GM13976 (cell line): ENCODE data around the gene METAP2.
"Not testable (repeated sequence)": the region's sequence is repeated elsewhere in the genome, so short reads cannot be mapped to it uniquely, and the experiment has no call there.

Experiments
- DNase-seq: peaks from one replicate; pipeline ENCODE4 v3.0.0; 2012; ENCODE audit warnings: low spot score
- CTCF ChIP-seq: IDR thresholded peaks from 2 replicates; pipeline ENCODE4 v1.5.1; 2012; ENCODE audit warnings: borderline replicate concordance, mild to moderate bottlenecking; ENCODE audit not compliant: insufficient read depth; ENCODE audit errors: extremely low read depth, missing control alignments, control extremely low read depth
- in situ Hi-C: fragments of 300-500 bp; cut with MboI; formaldehyde crosslinking; loops from one replicate; pipeline ENCODE4 v1.12.0; 2022; ENCODE audit warnings: low sequenced_read_pairs, mixed read lengths, inconsistent platforms; ENCODE audit not compliant: unreplicated experiment

Gene METAP2

GRCh38 chr12:95458761-95459160 is 15.2 kb upstream of the METAP2 start:
- DNase-seq, result no peak
- TF ChIP-seq CTCF, result no peak
- in situ Hi-C loops, result no loop called here

- in situ Hi-C loops, result no loop called here
- no peak for DNase-seq
- no peak for TF ChIP-seq CTCF
Measured at GRCh38 chr12:95459310-95459709, 14.6 kb upstream of the METAP2 start.

- DNase-seq, result no peak
- no peak for TF ChIP-seq CTCF
- in situ Hi-C loops, result no loop called here
Measured at GRCh38 chr12:95460105-95460504, 13.8 kb upstream of the METAP2 start.

GRCh38 chr12:95460896-95461295 is 13.1 kb upstream of the METAP2 start:
- no peak for TF ChIP-seq CTCF
- in situ Hi-C loops, result no loop called here
- DNase-seq, result no peak

GRCh38 chr12:95462081-95462480 is 11.9 kb upstream of the METAP2 start:
- in situ Hi-C loops, result no loop called here
- TF ChIP-seq CTCF, result no peak
- DNase-seq, result no peak

GRCh38 chr12:95462551-95462950 is 11.4 kb upstream of the METAP2 start:
- no peak for DNase-seq
- no peak for TF ChIP-seq CTCF
- in situ Hi-C loops, result no loop called here

GRCh38 chr12:95463050-95463449 is 10.9 kb upstream of the METAP2 start:
- in situ Hi-C loops, result no loop called here
- no peak for TF ChIP-seq CTCF
- DNase-seq, result no peak

- in situ Hi-C loops, DNase-seq: not testable (repeated sequence)
Measured at GRCh38 chr12:95463776-95464175, 10.2 kb upstream of the METAP2 start.
